Stomach (tissue), 9 donors: ENCODE data around the gene LAGE3. TPM values are rescaled to one million over a fixed set of nuclear protein-coding genes. Genes with fewer than 3 reads are reported as not detected.

ENCODE experiments used
- DNase-seq, 2 donors: peaks; one replicate each; pipeline versions ENCODE4 v3.0.0 to v3.0.0-alpha.2; 2013 to 2019
- H3K27ac ChIP-seq, 5 donors: fragments of 200-600 bp in 4 of 5; sonication (generic) in 4 of 5; one replicate each; pipeline ENCODE4 v1.5.1; 2013 to 2019; ENCODE audit warnings: mild to moderate bottlenecking in 1 of 5, moderate library complexity in 1 of 5
- H3K27me3 ChIP-seq, 3 donors: fragments of 200-600 bp; sonication (generic); one replicate each; pipeline ENCODE4 v1.5.1; 2017 to 2019; ENCODE audit warnings: mixed run types in 1 of 3
- H3K36me3 ChIP-seq, 4 donors: fragments of 200-600 bp; sonication (generic); 1 replicate in 3 of 4; 2 replicates in 1 of 4; pipeline ENCODE4 v1.5.1; 2016 to 2019
- H3K4me1 ChIP-seq, 4 donors: fragments of 200-600 bp; sonication (generic); one replicate each; pipeline ENCODE4 v1.5.1; 2016 to 2019
- H3K4me3 ChIP-seq, 4 donors: fragments of 200-600 bp; sonication (generic) in 3 of 4; one replicate each; pipeline ENCODE4 v1.5.1; 2016 to 2019; ENCODE audit warnings: mild to moderate bottlenecking in 1 of 4
- H3K9me3 ChIP-seq, 4 donors: fragments of 200-600 bp; sonication (generic); one replicate each; pipeline ENCODE4 v1.5.1; 2016 to 2019
- EP300 ChIP-seq: sonication (generic); formaldehyde crosslinking; IDR thresholded peaks from one replicate; pipeline ENCODE4 v1.6.1; 2017; ENCODE audit warnings: antibody characterized with exemption
- POLR2A ChIP-seq, 4 donors: fragments of 450-650 bp; IDR thresholded peaks; one replicate each; pipeline ENCODE4 v1.6.1; 2016; ENCODE audit warnings: antibody characterized with exemption in 4 of 4, control low read depth in 2 of 4, mild to moderate bottlenecking in 1 of 4, moderate library complexity in 1 of 4
- POLR2AphosphoS5 ChIP-seq, 3 donors: sonication (generic); formaldehyde crosslinking; IDR thresholded peaks; one replicate each; pipeline ENCODE4 v1.6.1; 2016; ENCODE audit warnings: antibody characterized with exemption in 3 of 3
- WGBS, 5 donors: extraction: QIAGEN DNeasy Blood & Tissue Kit in 3 of 5; methylation state at CpG; one replicate each; pipeline versions ENCODE4 v1.1.5 to v1.1.7; 2013 to 2018; 5-methylcytosine and 5-hydroxymethylcytosine counted together
- intact Hi-C: fragments of 100-400 bp; cut with DNase I; formaldehyde crosslinking; loops from one replicate; pipeline ENCODE4 v1.15.1; 2023; ENCODE audit warnings: low total_unique reads
- polyA plus RNA-seq, 3 donors: library from polyadenylated mRNA; stranded (reverse); fragments of 200-250 nt; gene quantifications; one replicate each; pipeline ENCODE4 v1.2.3, GENCODE V29; 2013
- total RNA-seq, 5 donors: library from RNA; depleted of rRNA; stranded (reverse); fragments of >200 nt; gene quantifications; one replicate each; pipeline versions ENCODE4 v1.1.0 to v1.2.3, GENCODE V29; 2014 to 2016
- TF ChIP-seq, protein P1 (sequence below), 7 experiments: fragments of 450-650 bp in 4 of 7; fragments of 200-600 bp in 3 of 7; sonication (generic) in 3 of 7; IDR thresholded peaks; one replicate each; pipeline ENCODE4 v1.5.1; 2016 to 2019; ENCODE audit warnings: antibody characterized with exemption in 7 of 7, control low read depth in 2 of 7, mild to moderate bottlenecking in 1 of 7
- donor health status: healthy with polysubstance abuse.
- donor health status: Bipolar disorder and iron deficiency.
- donor health status: healthy.

Gene LAGE3
- total and polyA plus RNA-seq, 8 donors, result 2.7 to 29.0 (median 8.4) TPM; not detected in 1

DNA sequence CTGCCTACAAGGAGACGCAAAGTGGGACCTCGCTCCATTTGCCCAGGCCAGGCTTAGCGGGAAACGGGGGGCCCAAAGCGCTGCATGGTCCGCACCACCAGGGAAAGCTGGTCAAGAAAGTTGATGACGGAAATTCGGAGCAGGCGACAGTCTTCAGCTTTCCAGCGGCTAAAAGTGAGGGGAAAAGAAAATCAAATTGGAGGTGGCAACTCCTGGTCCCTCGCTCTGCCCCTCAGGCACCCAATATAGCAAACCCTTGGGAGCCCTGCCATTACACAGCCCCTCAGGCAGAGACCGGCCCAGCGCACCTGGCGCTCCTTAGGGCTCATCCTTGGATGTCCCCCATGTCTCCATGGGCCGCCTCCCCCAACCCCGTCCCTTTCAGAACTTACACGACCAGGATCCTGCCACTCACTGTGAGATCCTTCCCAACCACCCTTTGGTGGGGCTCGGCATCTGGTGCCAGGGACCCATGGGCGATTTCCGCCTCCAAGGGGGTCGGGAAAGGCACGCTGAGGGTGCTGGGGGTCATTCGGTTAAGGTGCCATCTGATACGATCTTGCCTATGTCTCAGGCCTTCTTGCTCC, 1.1 kb downstream of the LAGE3 start:
- peak overlapping the region in 4 of 5 donors; percentile 80 to 90 (median 84) for H3K27ac ChIP-seq
- H3K36me3 ChIP-seq, result peaks cover 0 to 4% (median 0%) of the 10 kb centered on the region in 4 donors
- intact Hi-C loops, result no loop called here
- peaks cover 4 to 19% (median 9%) of the 10 kb centered on the region in 4 donors for H3K4me1 ChIP-seq
- TF ChIP-seq EP300 (no peak), POLR2AphosphoS5 (IDR thresholded peaks at IDR 0.05) (no peak), POLR2A (IDR thresholded peaks at IDR 0.05) (no peak)
- TF ChIP-seq, protein P1, sequence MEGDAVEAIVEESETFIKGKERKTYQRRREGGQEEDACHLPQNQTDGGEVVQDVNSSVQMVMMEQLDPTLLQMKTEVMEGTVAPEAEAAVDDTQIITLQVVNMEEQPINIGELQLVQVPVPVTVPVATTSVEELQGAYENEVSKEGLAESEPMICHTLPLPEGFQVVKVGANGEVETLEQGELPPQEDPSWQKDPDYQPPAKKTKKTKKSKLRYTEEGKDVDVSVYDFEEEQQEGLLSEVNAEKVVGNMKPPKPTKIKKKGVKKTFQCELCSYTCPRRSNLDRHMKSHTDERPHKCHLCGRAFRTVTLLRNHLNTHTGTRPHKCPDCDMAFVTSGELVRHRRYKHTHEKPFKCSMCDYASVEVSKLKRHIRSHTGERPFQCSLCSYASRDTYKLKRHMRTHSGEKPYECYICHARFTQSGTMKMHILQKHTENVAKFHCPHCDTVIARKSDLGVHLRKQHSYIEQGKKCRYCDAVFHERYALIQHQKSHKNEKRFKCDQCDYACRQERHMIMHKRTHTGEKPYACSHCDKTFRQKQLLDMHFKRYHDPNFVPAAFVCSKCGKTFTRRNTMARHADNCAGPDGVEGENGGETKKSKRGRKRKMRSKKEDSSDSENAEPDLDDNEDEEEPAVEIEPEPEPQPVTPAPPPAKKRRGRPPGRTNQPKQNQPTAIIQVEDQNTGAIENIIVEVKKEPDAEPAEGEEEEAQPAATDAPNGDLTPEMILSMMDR (IDR thresholded peaks at IDR 0.05), result no peak
- no peak for DNase-seq
- 53 to 84% (median 68%) methylated on average over 11 to 24 of the region's 24 CpGs for WGBS, 5 donors
- H3K27me3 ChIP-seq, result no peaks in the 10 kb centered on the region
- H3K4me3 ChIP-seq, result peak overlapping the region; percentile 43 to 54 (median 50)
- H3K9me3 ChIP-seq, result no peaks in the 10 kb centered on the region

GRCh38 chrX:154476821-154477220, 2.3 kb downstream of the LAGE3 start:
- Histone ChIP-seq H3K36me3 (peaks cover 0 to 13% (median 5%) of the 10 kb centered on the region in 4 donors), H3K27me3 (no peaks in the 10 kb centered on the region), H3K9me3 (no peaks in the 10 kb centered on the region), H3K4me3 (no peak overlapping the region), H3K27ac (no peak overlapping the region), H3K4me1 (peaks cover 4 to 19% (median 9%) of the 10 kb centered on the region in 4 donors)
- DNase-seq, result no peak
- intact Hi-C loops, result no loop called here
- WGBS, 5 donors, result 83 to 91% (median 86%) methylated on average over 7 to 8 of the region's 8 CpGs
- TF ChIP-seq, protein P1 (IDR thresholded peaks at IDR 0.05), result no peak
- TF ChIP-seq POLR2AphosphoS5 (IDR thresholded peaks at IDR 0.05) (no peak), POLR2A (IDR thresholded peaks at IDR 0.05) (no peak), EP300 (no peak)

DNA sequence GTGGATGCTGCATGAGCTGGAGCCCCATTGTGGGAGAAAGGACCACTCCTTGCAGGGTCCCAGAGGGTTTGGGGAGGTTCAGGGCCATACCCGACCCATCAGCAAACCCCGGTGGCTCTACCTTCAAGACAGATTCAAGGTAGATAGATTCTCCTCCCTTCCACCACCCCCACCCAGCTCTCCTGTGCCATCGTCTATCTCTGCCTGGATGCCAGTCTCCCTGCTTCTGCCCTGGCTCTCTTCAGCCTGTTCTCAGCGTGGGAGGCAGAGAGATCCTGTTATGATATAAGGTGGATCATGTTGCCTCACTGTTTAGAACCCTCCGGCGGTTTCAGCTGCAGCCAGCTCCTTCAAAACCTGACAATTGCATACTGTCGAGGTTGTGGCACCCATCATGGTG, 5.4 kb downstream of the LAGE3 start:
- no peak overlapping the region for H3K4me3 ChIP-seq
- no peak for TF ChIP-seq POLR2AphosphoS5 (IDR thresholded peaks at IDR 0.05)
- no peak for TF ChIP-seq EP300
- TF ChIP-seq, protein P1 (IDR thresholded peaks at IDR 0.05), result no peak
- TF ChIP-seq POLR2A (IDR thresholded peaks at IDR 0.05), result no peak
- no peaks in the 10 kb centered on the region for H3K27me3 ChIP-seq
- no peak for DNase-seq
- H3K9me3 ChIP-seq, result no peaks in the 10 kb centered on the region
- peaks cover 4 to 10% (median 7%) of the 10 kb centered on the region in 4 donors for H3K4me1 ChIP-seq
- intact Hi-C loops, result no loop called here
- H3K36me3 ChIP-seq, result peaks cover 3 to 44% (median 36%) of the 10 kb centered on the region in 4 donors
- 78 to 93% (median 84%) methylated on average over 3 to 7 of the region's 7 CpGs for WGBS, 5 donors
- H3K27ac ChIP-seq, result no peak overlapping the region

GRCh38 chrX:154472685-154473632, 6.1 kb downstream of the LAGE3 start:
- intact Hi-C loops, result no loop called here
- no peak for TF ChIP-seq POLR2A (IDR thresholded peaks at IDR 0.05)
- no peak for TF ChIP-seq EP300
- TF ChIP-seq, protein P1 (IDR thresholded peaks at IDR 0.05), result no peak
- no peak for TF ChIP-seq POLR2AphosphoS5 (IDR thresholded peaks at IDR 0.05)
- H3K9me3 ChIP-seq, result no peaks in the 10 kb centered on the region
- DNase-seq, result no peak
- H3K27ac ChIP-seq, result no peak overlapping the region
- H3K36me3 ChIP-seq, result peaks cover 3 to 52% (median 44%) of the 10 kb centered on the region in 4 donors
- H3K4me1 ChIP-seq, result peaks cover 1 to 3% (median 3%) of the 10 kb centered on the region in 4 donors
- no peaks in the 10 kb centered on the region for H3K27me3 ChIP-seq
- no peak overlapping the region for H3K4me3 ChIP-seq
- 67 to 75% (median 70%) methylated on average over 11 to 28 of the region's 28 CpGs for WGBS, 5 donors
